K562 (cell line): ENCODE measurements around the gene SPATA32. TPM values are rescaled to one million over a fixed set of nuclear protein-coding genes. Genes with fewer than 3 reads are reported as not detected.
A peak's percentile ranks its signal among the peaks of the same experiment; 100 is the strongest.

Source experiments
- ATF6 ChIP-seq: sonication (generic); formaldehyde crosslinking; IDR thresholded peaks from 2 replicates; pipeline ENCODE4 v1.4.0; 2020; ENCODE audit warnings: mild to moderate bottlenecking, missing genetic modification reagents
- BHLHE40 ChIP-seq: IDR thresholded peaks from 2 replicates; pipeline ENCODE4 v1.6.1; 2011; ENCODE audit warnings: low read length, improper control_type of control experiment
- BRF1 ChIP-seq: IDR thresholded peaks from 3 replicates; pipeline ENCODE4 v1.6.1; 2011; ENCODE audit warnings: borderline replicate concordance, mild to moderate bottlenecking; ENCODE audit not compliant: insufficient read length; ENCODE audit errors: extremely low read depth
- EZH2 ChIP-seq: IDR thresholded peaks from 2 replicates; pipeline ENCODE4 v1.6.1; 2012; ENCODE audit warnings: low read depth, mild to moderate bottlenecking, inconsistent platforms, low read length, borderline replicate concordance
- FOXJ3 ChIP-seq: sonication (generic); formaldehyde crosslinking; IDR thresholded peaks from 2 replicates; pipeline ENCODE4 v1.4.0; 2020; ENCODE audit warnings: mild to moderate bottlenecking, missing genetic modification reagents
- NUFIP1 ChIP-seq: fragments of 450-650 bp; IDR thresholded peaks from 2 replicates; pipeline ENCODE4 v1.6.1; 2018; ENCODE audit not compliant: partially characterized antibody
- PHF21A ChIP-seq: fragments of 450-650 bp; IDR thresholded peaks from 2 replicates; pipeline ENCODE4 v1.6.1; 2017; ENCODE audit warnings: low read depth, borderline replicate concordance
- SRSF3 ChIP-seq: fragments of 200-400 bp; formaldehyde crosslinking; IDR thresholded peaks from 2 replicates; pipeline ENCODE4 v1.6.1; 2016; ENCODE audit warnings: mild to moderate bottlenecking, low read length, moderate library complexity; ENCODE audit not compliant: insufficient read depth
- ZBTB9 ChIP-seq: fragments of 450-650 bp; formaldehyde crosslinking; IDR thresholded peaks from 2 replicates; pipeline ENCODE4 v1.4.0; 2020; ENCODE audit warnings: mild to moderate bottlenecking, moderate library complexity
- ZNF212 ChIP-seq: fragments of 450-650 bp; formaldehyde crosslinking; IDR thresholded peaks from 2 replicates; pipeline ENCODE4 v1.4.0; 2020; ENCODE audit warnings: mild to moderate bottlenecking
- ZNF274 ChIP-seq: IDR thresholded peaks from 2 replicates; pipeline ENCODE4 v1.6.1; 2011; ENCODE audit warnings: low read depth, mild to moderate bottlenecking, low read length, moderate library complexity, borderline replicate concordance
- ZNF318 ChIP-seq, 2 experiments: fragments of 450-650 bp; IDR thresholded peaks; 2 replicates each; pipeline ENCODE4 v1.6.1; 2016; ENCODE audit warnings: mild to moderate bottlenecking in 2 of 2, borderline replicate concordance in 1 of 2, low read depth in 1 of 2, moderate library complexity in 1 of 2
- polyA plus RNA-seq, 8 experiments: library from polyadenylated mRNA; depleted of rRNA in 4 of 8; stranded (reverse) in 5 of 8; unstranded in 3 of 8; fragments of >200 nt; fragmentation: Nextera tagmentation in 2 of 8; fragmentation: Illumina TruSeq in 1 of 8; extraction: Ambion mirVana in 2 of 8; extraction: Trizol in 1 of 8; gene quantifications; 2 replicates each; pipeline versions ENCODE4 v1.2.1 to v1.2.3, GENCODE V29; 2011 to 2014; ENCODE audit warnings: inconsistent platforms in 1 of 8, missing spikeins in 1 of 8
- total RNA-seq, 7 experiments: library from RNA; depleted of rRNA in 6 of 7; stranded (reverse); fragments of >200 nt in 6 of 7; fragmentation: Illumina TruSeq in 2 of 7; extraction: Trizol in 2 of 7; gene quantifications; 2 replicates each; pipeline versions ENCODE4 v1.2.1 to v1.2.3, GENCODE V29; 2011 to 2021; ENCODE audit warnings: low replicate concordance in 1 of 7

SPATA32 gene
- total and polyA plus RNA-seq, 9 of the 15 experiments (the other 6 are each of a cell fraction or from before 2014, with no cell fraction given) = 0.03 to 0.06 TPM; not detected in 7

- TF ChIP-seq ZNF318 (IDR thresholded peaks at IDR 0.05; ENCODE audit: borderline replicate concordance in 1 of 2, low read depth in 1 of 2) (peak in 1 of 2 experiments; percentile 88; a peak in 2 of 4 replicates), BHLHE40 (no peak), FOXJ3 (CRISPR knock-in tag) (no peak), ZBTB9 (CRISPR knock-in tag) (no peak), SRSF3 (no peak), ZNF212 (CRISPR knock-in tag) (no peak), PHF21A (peak; percentile 92; the same call in 1 of the 2 replicates), BRF1 (no peak), NUFIP1 (no peak), ATF6 (no peak), EZH2 (no peak), ZNF274 (no peak)
Observed at GRCh38 chr17:45228763-45229539, 32.9 kb downstream of the SPATA32 start (continued).
